BLaER1 (cell line): Measurements from ENCODE around the gene ITGA8.
A peak's percentile ranks its signal among the peaks of the same experiment; 100 is the strongest.
"Not testable (repeated sequence)": the region's sequence is repeated elsewhere in the genome, so short reads cannot be mapped to it uniquely, and the experiment has no call there.

Experiments used
- H3K27ac ChIP-seq: shearing (Covaris generic); formaldehyde crosslinking; 2 replicates; pipeline ENCODE4 v1.8.1; 2022
- H3K27me3 ChIP-seq: shearing (Covaris generic); formaldehyde crosslinking; 2 replicates; pipeline ENCODE4 v1.8.1; 2022
- H3K36me3 ChIP-seq: shearing (Covaris generic); formaldehyde crosslinking; 2 replicates; pipeline ENCODE4 v1.8.1; 2022
- H3K4me1 ChIP-seq: shearing (Covaris generic); formaldehyde crosslinking; 2 replicates; pipeline ENCODE4 v1.8.1; 2022
- H3K4me2 ChIP-seq: shearing (Covaris generic); formaldehyde crosslinking; 2 replicates; pipeline ENCODE4 v1.8.1; 2022
- H3K4me3 ChIP-seq: shearing (Covaris generic); formaldehyde crosslinking; 2 replicates; pipeline ENCODE4 v1.8.1; 2022
- H3K9ac ChIP-seq: shearing (Covaris generic); formaldehyde crosslinking; 2 replicates; pipeline ENCODE4 v1.8.1; 2022
- H3K9me3 ChIP-seq: shearing (Covaris generic); formaldehyde crosslinking; 2 replicates; pipeline ENCODE4 v1.8.1; 2022
- H4K20me1 ChIP-seq: shearing (Covaris generic); formaldehyde crosslinking; 2 replicates; pipeline ENCODE4 v1.8.1; 2022
- Cebpa-rat ChIP-seq: shearing (Covaris generic); IDR thresholded peaks from 2 replicates; pipeline ENCODE4 v1.8.1; 2022

ITGA8 gene

GRCh38 chr10:15603446-15604011 is 116.2 kb downstream of the ITGA8 start:
- H3K9me3 ChIP-seq = no peaks in the 10 kb centered on the region
- no peak overlapping the region for H3K9ac ChIP-seq
- no peak overlapping the region for H3K27ac ChIP-seq
- H4K20me1 ChIP-seq = no peaks in the 10 kb centered on the region
- no peak overlapping the region for H3K4me2 ChIP-seq
- H3K36me3 ChIP-seq = peaks cover 98% of the 10 kb centered on the region
- H3K4me3 ChIP-seq = no peak overlapping the region
- no peaks in the 10 kb centered on the region for H3K4me1 ChIP-seq
- H3K27me3 ChIP-seq = no peaks in the 10 kb centered on the region
- TF ChIP-seq Cebpa-rat = no peak

- no peaks in the 10 kb centered on the region for H4K20me1 ChIP-seq
- no peaks in the 10 kb centered on the region for H3K4me1 ChIP-seq
- no peaks in the 10 kb centered on the region for H3K9me3 ChIP-seq
- H3K4me3 ChIP-seq = no peak overlapping the region
- H3K9ac ChIP-seq = no peak overlapping the region
- H3K36me3 ChIP-seq = peaks cover 98% of the 10 kb centered on the region
- H3K4me2 ChIP-seq = no peak overlapping the region
- no peak for TF ChIP-seq Cebpa-rat
- no peak overlapping the region for H3K27ac ChIP-seq
- H3K27me3 ChIP-seq = no peaks in the 10 kb centered on the region
Measured at GRCh38 chr10:15601819-15602218, 117.9 kb downstream of the ITGA8 start.

GRCh38 chr10:15595260-15595659 is 124.5 kb downstream of the ITGA8 start:
- Histone ChIP-seq H3K36me3 (peaks cover 89% of the 10 kb centered on the region), H3K9ac (no peak overlapping the region), H4K20me1 (no peaks in the 10 kb centered on the region), H3K27ac (no peak overlapping the region), H3K27me3 (no peaks in the 10 kb centered on the region), H3K4me2 (no peak overlapping the region), H3K9me3 (no peaks in the 10 kb centered on the region), H3K4me3 (no peak overlapping the region), H3K4me1 (no peaks in the 10 kb centered on the region)
- no peak for TF ChIP-seq Cebpa-rat

GRCh38 chr10:15591937-15592336 is 127.8 kb downstream of the ITGA8 start:
- Histone ChIP-seq H3K9ac (no peak overlapping the region), H3K4me3 (no peak overlapping the region), H4K20me1 (no peaks in the 10 kb centered on the region), H3K9me3 (no peaks in the 10 kb centered on the region), H3K4me1 (no peaks in the 10 kb centered on the region), H3K36me3 (peaks cover 72% of the 10 kb centered on the region), H3K27me3 (no peaks in the 10 kb centered on the region), H3K27ac (no peak overlapping the region), H3K4me2 (no peak overlapping the region)
- no peak for TF ChIP-seq Cebpa-rat

GRCh38 chr10:15591431-15591830 is 128.3 kb downstream of the ITGA8 start:
- H3K36me3 ChIP-seq = peaks cover 67% of the 10 kb centered on the region
- no peak overlapping the region for H3K4me2 ChIP-seq
- H4K20me1 ChIP-seq = no peaks in the 10 kb centered on the region
- no peak for TF ChIP-seq Cebpa-rat
- H3K4me3 ChIP-seq = no peak overlapping the region
- no peaks in the 10 kb centered on the region for H3K9me3 ChIP-seq
- H3K4me1 ChIP-seq = no peaks in the 10 kb centered on the region
- H3K9ac ChIP-seq = no peak overlapping the region
- no peaks in the 10 kb centered on the region for H3K27me3 ChIP-seq
- H3K27ac ChIP-seq = no peak overlapping the region

- Histone ChIP-seq H3K4me1 (peaks cover 17% of the 10 kb centered on the region), H3K27ac (no peak overlapping the region), H3K4me2 (no peak overlapping the region), H4K20me1 (no peaks in the 10 kb centered on the region), H3K36me3 (peaks cover 52% of the 10 kb centered on the region), H3K9ac (no peak overlapping the region), H3K4me3 (no peak overlapping the region), H3K27me3 (no peaks in the 10 kb centered on the region), H3K9me3 (peaks cover 5% of the 10 kb centered on the region; the same call in 1 of the 2 replicates)
- no peak for TF ChIP-seq Cebpa-rat
Measured at GRCh38 chr10:15588635-15589508, 130.8 kb downstream of the ITGA8 start.

GRCh38 chr10:15588151-15588550 is 131.6 kb downstream of the ITGA8 start:
- H3K4me3 ChIP-seq = no peak overlapping the region
- H3K4me2 ChIP-seq = no peak overlapping the region
- H3K36me3 ChIP-seq = peaks cover 52% of the 10 kb centered on the region
- H3K4me1 ChIP-seq = peaks cover 17% of the 10 kb centered on the region
- H3K27ac ChIP-seq = no peak overlapping the region
- no peaks in the 10 kb centered on the region for H3K27me3 ChIP-seq
- H3K9me3 ChIP-seq = peaks cover 10% of the 10 kb centered on the region
- no peak overlapping the region for H3K9ac ChIP-seq
- no peak for TF ChIP-seq Cebpa-rat
- no peaks in the 10 kb centered on the region for H4K20me1 ChIP-seq

GRCh38 chr10:15587271-15587670 is 132.5 kb downstream of the ITGA8 start:
- Histone ChIP-seq H3K9ac (no peak overlapping the region), H3K4me1 (peaks cover 17% of the 10 kb centered on the region), H3K4me2 (no peak overlapping the region), H3K9me3 (peaks cover 19% of the 10 kb centered on the region), H3K27me3 (no peaks in the 10 kb centered on the region), H3K36me3 (peaks cover 52% of the 10 kb centered on the region), H4K20me1 (no peaks in the 10 kb centered on the region), H3K4me3 (no peak overlapping the region), H3K27ac (no peak overlapping the region)
- TF ChIP-seq Cebpa-rat = no peak

- Histone ChIP-seq H3K4me3 (no peak overlapping the region), H3K9ac (no peak overlapping the region), H3K27me3 (no peaks in the 10 kb centered on the region), H3K4me1 (peaks cover 17% of the 10 kb centered on the region), H3K4me2 (peak overlapping the region; percentile 42), H3K9me3 (peaks cover 36% of the 10 kb centered on the region), H3K36me3 (peaks cover 57% of the 10 kb centered on the region), H4K20me1 (no peaks in the 10 kb centered on the region), H3K27ac (no peak overlapping the region)
- no peak for TF ChIP-seq Cebpa-rat
Measured at GRCh38 chr10:15585303-15585715, 134.4 kb downstream of the ITGA8 start.

- H3K9me3 ChIP-seq = peaks cover 36% of the 10 kb centered on the region
Measured at GRCh38 chr10:15582972-15583371, 136.8 kb downstream of the ITGA8 start.

More at GRCh38 chr10:15582972-15583371, 136.8 kb downstream of the ITGA8 start:
- peaks cover 28% of the 10 kb centered on the region for H3K4me1 ChIP-seq
- not testable (repeated sequence) for H3K9ac ChIP-seq, H3K4me3 ChIP-seq, H3K27ac ChIP-seq, H4K20me1 ChIP-seq, H3K4me2 ChIP-seq, H3K27me3 ChIP-seq
- H3K36me3 ChIP-seq = peaks cover 51% of the 10 kb centered on the region
